PC-3 (cell line): ENCODE data around the gene PCBP2.

Experiments used
- EZH2 ChIP-seq: fragments of 300-600 bp; sonication (generic); IDR thresholded peaks from one replicate; pipeline ENCODE4 v1.6.1; 2017; ENCODE audit warnings: antibody characterized with exemption, mild to moderate bottlenecking, low read length; ENCODE audit not compliant: unreplicated experiment
- EZH2phosphoT487 ChIP-seq: fragments of 300-600 bp; sonication (generic); IDR thresholded peaks from 2 replicates; pipeline ENCODE4 v1.6.1; 2018; ENCODE audit warnings: mild to moderate bottlenecking, antibody characterized with exemption, low read length, borderline replicate concordance
- TF ChIP-seq, protein P1 (sequence below): fragments of 300-600 bp; sonication (generic); conservative IDR thresholded peaks from 2 replicates; pipeline ENCODE4 v1.5.1; 2017; ENCODE audit warnings: antibody characterized with exemption, low read depth, mild to moderate bottlenecking, low read length

DNA sequence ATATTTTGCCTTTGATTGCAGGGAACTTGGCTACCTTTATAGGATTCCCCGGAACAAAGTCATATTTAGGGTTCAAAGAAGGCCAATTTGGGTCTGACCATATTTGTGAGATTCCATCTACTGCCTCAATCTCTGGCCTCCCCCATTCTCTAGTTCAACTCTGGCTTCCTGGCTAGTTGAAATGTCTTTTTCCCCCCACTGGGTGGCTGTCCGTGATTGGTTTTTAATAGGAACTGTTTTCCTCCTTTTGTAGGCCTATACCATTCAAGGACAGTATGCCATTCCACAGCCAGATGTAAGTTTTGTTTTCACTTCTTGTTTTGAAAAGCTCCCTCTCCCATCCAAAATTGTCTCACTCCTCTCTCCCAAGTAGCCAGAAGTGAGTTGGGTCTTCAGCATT is 13.8 kb downstream of the PCBP2 start:
- TF ChIP-seq, protein P1, sequence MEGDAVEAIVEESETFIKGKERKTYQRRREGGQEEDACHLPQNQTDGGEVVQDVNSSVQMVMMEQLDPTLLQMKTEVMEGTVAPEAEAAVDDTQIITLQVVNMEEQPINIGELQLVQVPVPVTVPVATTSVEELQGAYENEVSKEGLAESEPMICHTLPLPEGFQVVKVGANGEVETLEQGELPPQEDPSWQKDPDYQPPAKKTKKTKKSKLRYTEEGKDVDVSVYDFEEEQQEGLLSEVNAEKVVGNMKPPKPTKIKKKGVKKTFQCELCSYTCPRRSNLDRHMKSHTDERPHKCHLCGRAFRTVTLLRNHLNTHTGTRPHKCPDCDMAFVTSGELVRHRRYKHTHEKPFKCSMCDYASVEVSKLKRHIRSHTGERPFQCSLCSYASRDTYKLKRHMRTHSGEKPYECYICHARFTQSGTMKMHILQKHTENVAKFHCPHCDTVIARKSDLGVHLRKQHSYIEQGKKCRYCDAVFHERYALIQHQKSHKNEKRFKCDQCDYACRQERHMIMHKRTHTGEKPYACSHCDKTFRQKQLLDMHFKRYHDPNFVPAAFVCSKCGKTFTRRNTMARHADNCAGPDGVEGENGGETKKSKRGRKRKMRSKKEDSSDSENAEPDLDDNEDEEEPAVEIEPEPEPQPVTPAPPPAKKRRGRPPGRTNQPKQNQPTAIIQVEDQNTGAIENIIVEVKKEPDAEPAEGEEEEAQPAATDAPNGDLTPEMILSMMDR, result no peak
- TF ChIP-seq EZH2 (no peak), EZH2phosphoT487 (no peak)
